ENCODE data around the gene ART3. TPM values are rescaled to one million over a fixed set of nuclear protein-coding genes. Genes with fewer than 3 reads are reported as not detected.

ART3 gene
- polyA plus RNA-seq, 1 donor from 2014 or later = 0.25 TPM

- no peak overlapping the region for H3K9ac ChIP-seq (ENCODE audit: low read length)
- H4K20me1 ChIP-seq (ENCODE audit: insufficient read depth) = no peaks in the 10 kb centered on the region
- no peaks in the 10 kb centered on the region for H3K9me2 ChIP-seq (ENCODE audit: insufficient read depth, low read length)
- peaks cover 13% of the 10 kb centered on the region for H3K36me3 ChIP-seq (ENCODE audit: insufficient read depth, low read length)
- H3K79me2 ChIP-seq (replicated peaks; ENCODE audit: insufficient read depth, low read length) = no peaks in the 10 kb centered on the region
- no peak overlapping the region for H2AFZ ChIP-seq (ENCODE audit: low read depth, low read length)
- no peaks in the 10 kb centered on the region for H3F3A ChIP-seq (ENCODE audit: insufficient read depth, low read length, poor library complexity, severe bottlenecking)
- TF ChIP-seq POLR2AphosphoS5 (IDR thresholded peaks at IDR 0.05) (no peak), TAF1 (IDR thresholded peaks at IDR 0.05; ENCODE audit: low read depth) (no peak), MXI1 (conservative IDR thresholded peaks at IDR 0.05; ENCODE audit: poor library complexity, severe bottlenecking) (no peak), EP300 (conservative IDR thresholded peaks at IDR 0.05; ENCODE audit: poor library complexity, severe bottlenecking) (no peak), RAD21 (conservative IDR thresholded peaks at IDR 0.05) (no peak), SMC3 (conservative IDR thresholded peaks at IDR 0.05; ENCODE audit: poor library complexity) (no peak), EZH2 (IDR thresholded peaks at IDR 0.05; ENCODE audit: borderline replicate concordance, insufficient read depth, low read length, poor library complexity, severe bottlenecking) (no peak)
- TF ChIP-seq, protein P1, sequence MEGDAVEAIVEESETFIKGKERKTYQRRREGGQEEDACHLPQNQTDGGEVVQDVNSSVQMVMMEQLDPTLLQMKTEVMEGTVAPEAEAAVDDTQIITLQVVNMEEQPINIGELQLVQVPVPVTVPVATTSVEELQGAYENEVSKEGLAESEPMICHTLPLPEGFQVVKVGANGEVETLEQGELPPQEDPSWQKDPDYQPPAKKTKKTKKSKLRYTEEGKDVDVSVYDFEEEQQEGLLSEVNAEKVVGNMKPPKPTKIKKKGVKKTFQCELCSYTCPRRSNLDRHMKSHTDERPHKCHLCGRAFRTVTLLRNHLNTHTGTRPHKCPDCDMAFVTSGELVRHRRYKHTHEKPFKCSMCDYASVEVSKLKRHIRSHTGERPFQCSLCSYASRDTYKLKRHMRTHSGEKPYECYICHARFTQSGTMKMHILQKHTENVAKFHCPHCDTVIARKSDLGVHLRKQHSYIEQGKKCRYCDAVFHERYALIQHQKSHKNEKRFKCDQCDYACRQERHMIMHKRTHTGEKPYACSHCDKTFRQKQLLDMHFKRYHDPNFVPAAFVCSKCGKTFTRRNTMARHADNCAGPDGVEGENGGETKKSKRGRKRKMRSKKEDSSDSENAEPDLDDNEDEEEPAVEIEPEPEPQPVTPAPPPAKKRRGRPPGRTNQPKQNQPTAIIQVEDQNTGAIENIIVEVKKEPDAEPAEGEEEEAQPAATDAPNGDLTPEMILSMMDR (IDR thresholded peaks at IDR 0.05; ENCODE audit: poor library complexity, severe bottlenecking) = no peak
- no peaks in the 10 kb centered on the region for H3K27me3 ChIP-seq (ENCODE audit: insufficient read depth, low read depth, low read length)
- H3K27ac ChIP-seq (ENCODE audit: low read length) = no peak overlapping the region
- no peaks in the 10 kb centered on the region for H3K9me3 ChIP-seq (ENCODE audit: low read length)
- no peak overlapping the region for H3K4me2 ChIP-seq (ENCODE audit: low read length)
- H3K4me3 ChIP-seq (ENCODE audit: low read length) = no peak overlapping the region
Observed at GRCh38 chr4:76117536-76117935, 43.0 kb downstream of the ART3 start.

- TF ChIP-seq, protein P1 (IDR thresholded peaks at IDR 0.05; ENCODE audit: poor library complexity, severe bottlenecking) = no peak
- TF ChIP-seq REST (IDR thresholded peaks at IDR 0.05; ENCODE audit: borderline replicate concordance) = no peak
- TF ChIP-seq EZH2 (IDR thresholded peaks at IDR 0.05; ENCODE audit: borderline replicate concordance, insufficient read depth, low read length, poor library complexity, severe bottlenecking) = no peak
- no peak for TF ChIP-seq MXI1 (conservative IDR thresholded peaks at IDR 0.05; ENCODE audit: poor library complexity, severe bottlenecking)
- no peak for TF ChIP-seq EP300 (conservative IDR thresholded peaks at IDR 0.05; ENCODE audit: poor library complexity, severe bottlenecking)
- TF ChIP-seq TAF1 (IDR thresholded peaks at IDR 0.05; ENCODE audit: low read depth) = no peak
- no peak for TF ChIP-seq RAD21 (conservative IDR thresholded peaks at IDR 0.05)
- no peak for TF ChIP-seq POLR2AphosphoS5 (IDR thresholded peaks at IDR 0.05)
- TF ChIP-seq SMC3 (conservative IDR thresholded peaks at IDR 0.05; ENCODE audit: poor library complexity) = no peak
- Histone ChIP-seq H2AFZ (ENCODE audit: low read depth, low read length) (no peak overlapping the region), H4K20me1 (ENCODE audit: insufficient read depth) (no peaks in the 10 kb centered on the region), H3K79me2 (replicated peaks; ENCODE audit: insufficient read depth, low read length) (no peaks in the 10 kb centered on the region), H3K36me3 (ENCODE audit: insufficient read depth, low read length) (peaks cover 12% of the 10 kb centered on the region), H3K9ac (ENCODE audit: low read length) (no peak overlapping the region), H3K27me3 (ENCODE audit: insufficient read depth, low read depth, low read length) (no peaks in the 10 kb centered on the region), H3K9me3 (ENCODE audit: low read length) (no peaks in the 10 kb centered on the region), H3K4me3 (ENCODE audit: low read length) (no peak overlapping the region), H3K27ac (ENCODE audit: low read length) (no peak overlapping the region), H3F3A (ENCODE audit: insufficient read depth, low read length, poor library complexity, severe bottlenecking) (no peaks in the 10 kb centered on the region), H3K4me2 (ENCODE audit: low read length) (no peak overlapping the region), H3K9me2 (ENCODE audit: insufficient read depth, low read length) (no peaks in the 10 kb centered on the region)
Observed at GRCh38 chr4:76120199-76120598, 45.7 kb downstream of the ART3 start.

All from neural cell (in vitro differentiated cells).